NCI-H82 (cell line): ENCODE data around the gene CLDN22.
"Not testable (repeated sequence)": the region's sequence is repeated elsewhere in the genome, so short reads cannot be mapped to it uniquely, and the experiment has no call there.

Experiments used
- DNase-seq: peaks from one replicate; lab custom pipeline; 2025; lab: John Stamatoyannopoulos, UW

The CLDN22 gene

DNA sequence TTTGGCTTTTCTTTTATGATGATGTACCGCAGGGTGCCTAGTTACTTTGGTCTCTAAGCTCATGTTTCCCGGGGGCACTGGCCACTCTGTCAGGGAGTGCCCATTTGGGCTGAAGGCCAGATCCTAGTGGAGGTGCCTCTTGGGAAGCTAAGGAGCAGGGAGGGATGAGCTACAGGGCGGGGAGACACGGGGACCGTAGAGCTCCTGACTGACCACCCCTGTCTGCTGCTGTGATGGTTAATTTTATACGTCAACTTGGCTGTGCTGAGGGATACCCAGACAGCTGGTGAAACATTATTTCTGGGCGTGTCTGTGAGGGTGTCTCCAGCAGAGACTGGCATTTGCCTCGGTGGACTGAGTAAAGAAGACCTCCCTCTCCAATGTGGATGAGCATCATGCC, 27.1 kb upstream of the CLDN22 start:
- DNase-seq = no peak

DNA sequence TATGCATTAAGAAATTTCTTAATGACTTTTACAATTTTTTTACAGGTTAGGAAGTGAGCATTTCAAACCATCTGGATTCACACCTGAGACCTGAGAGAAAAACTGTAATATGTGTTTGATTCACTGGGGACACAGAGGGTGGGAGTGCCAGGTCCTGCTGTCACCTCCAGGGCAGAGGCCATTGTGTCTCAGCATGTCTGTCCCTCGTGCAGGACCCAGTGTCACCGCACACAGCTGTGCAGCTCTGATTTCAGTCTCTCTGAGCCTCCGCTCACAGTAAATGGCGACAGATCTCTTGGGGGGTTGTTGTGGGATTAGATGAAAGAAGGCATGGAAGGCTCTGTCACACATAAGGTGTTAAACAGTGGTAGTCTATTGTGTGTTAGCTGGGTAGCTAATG, 25.2 kb upstream of the CLDN22 start:
- DNase-seq = peak; percentile 3

DNA sequence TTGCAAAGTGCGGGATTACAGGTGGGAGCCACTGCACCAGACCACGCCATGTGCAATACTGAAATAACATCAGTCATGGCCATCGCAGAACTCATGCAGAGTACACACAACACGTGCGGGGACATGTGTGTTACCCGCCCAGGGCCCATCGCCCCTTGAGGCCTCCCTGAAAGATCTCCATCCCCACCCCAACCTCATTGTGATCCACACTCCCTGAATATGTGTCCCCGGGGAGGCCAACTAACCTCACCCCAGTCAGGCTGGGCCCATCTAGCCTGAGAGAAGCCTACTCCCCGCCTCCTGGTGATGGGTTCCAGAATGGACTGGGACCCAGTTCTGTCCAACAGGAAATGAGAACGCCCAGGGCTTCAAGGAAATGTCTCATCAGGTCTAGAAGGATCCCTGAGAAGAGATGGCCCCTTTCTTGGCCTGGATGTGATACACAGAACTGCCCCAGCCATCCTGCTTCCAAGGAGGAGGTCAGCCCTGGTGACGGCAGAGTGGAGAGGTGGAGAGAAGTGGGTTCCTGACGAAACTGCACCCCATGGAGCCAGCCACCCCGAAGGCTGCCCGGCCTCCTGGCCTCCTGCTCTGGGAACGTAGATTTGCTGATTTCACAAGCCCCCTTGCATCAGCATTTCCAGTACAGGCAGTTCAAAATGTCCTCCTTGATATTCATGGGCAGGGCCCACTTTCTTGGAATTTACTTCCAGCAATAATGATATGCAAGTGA, 24.6 kb upstream of the CLDN22 start:
- no peak for DNase-seq

DNA sequence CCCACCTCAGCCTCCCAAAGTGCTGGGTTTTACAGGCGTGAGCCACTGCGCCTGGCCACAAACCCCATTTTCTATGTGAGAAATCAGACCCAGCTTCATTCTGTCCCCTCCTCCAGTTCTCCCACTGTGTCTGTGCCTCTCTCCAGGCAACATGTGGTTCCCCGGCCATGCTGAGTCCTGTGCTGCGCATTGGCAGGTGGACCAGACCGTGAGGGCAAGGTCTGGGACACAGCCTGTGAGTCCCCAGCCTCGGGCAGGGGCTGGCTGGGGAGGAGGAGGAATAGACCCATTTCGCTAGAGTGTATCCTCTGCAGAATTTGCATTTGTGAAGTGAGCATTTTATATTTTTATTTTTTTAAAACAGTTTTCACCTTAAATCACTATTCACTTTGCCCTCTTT, 23.7 kb upstream of the CLDN22 start:
- DNase-seq = no peak

DNA sequence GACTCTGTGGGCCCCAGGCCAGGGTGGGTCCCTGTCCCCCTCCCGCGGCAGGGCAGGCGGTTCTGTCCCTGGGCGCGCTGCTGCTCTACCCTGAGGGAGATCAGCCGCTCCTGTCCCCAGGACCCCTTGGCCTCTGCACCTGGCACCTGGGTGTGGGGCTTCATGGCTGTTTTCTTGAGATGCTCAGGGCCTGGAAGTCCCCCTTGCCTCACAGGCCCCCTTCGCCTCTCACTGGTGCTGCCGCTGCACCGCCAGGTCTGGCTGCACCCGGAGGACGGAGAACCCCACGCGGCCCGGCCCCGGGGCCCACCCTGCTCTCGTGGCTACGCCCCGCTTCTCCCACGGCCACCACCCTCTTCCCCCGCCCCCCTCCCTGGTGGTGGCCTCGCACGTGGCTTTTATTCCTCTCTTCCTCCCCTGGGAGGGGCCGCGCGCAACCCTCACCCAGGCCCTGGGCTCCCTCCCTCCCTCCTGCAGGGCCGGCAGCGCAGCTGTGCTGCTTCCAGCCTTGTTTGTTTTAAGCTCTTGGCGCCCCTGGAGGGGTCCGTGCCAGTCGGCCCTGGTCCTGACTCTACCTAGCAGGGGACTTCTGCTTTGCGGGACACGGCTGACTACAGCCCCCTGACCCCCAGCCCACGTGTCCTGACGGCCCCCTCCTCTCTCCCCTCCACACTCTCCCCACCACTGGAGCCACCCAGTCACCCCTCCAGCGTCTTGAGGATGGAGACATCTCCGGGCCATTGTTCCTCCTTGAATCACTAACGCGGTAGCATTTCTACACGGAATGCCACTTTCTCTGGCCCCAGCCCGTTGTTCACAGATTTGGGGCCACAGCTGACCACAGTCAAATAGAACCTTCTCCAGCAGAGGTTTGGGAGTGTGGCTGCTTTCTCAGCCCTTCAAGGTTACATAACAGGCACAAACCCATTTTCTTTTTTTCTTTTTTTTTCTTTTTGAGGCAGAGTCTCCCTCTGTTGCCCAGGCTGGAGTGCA, 22.8 kb upstream of the CLDN22 start:
- DNase-seq = no peak

DNA sequence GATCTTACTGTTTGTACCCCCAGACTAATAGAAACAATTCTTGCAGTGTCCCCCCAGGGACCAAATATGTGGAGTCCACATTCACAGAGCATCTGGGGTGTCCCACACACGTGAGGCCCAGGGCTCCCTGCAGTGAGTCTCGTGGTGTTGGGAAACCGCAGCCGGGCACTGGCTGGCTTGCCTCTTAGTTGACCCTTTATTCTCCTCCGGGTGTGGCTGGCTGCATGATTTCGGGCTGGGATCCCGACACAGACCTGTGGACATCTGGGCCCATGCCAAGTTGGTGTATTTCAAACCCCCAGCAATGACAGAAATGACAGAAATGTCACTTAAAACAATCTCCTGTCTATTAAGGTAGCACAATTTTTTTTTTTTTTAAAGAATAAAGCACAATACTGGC, 17.8 kb upstream of the CLDN22 start:
- no peak for DNase-seq

DNA sequence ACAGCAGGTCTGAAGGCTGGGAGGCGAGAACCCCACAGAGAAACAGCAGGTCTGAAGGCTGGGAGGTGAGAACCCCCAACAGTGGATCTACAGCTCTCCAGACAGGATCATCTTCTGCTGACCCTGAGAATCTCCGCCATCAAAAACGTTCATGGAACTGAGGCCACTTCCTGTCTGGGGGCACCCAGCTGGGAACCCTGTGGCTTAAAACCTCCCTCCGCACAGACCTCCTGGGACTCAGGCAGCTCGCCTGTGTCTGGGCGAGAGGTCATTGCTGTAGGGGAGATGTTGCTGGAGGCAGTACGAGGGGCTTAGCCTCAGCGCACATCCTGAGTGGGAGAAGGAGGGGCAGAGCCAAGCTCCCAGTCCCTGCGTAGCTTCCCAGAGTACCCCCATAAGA, 17.3 kb upstream of the CLDN22 start:
- DNase-seq = no peak

DNA sequence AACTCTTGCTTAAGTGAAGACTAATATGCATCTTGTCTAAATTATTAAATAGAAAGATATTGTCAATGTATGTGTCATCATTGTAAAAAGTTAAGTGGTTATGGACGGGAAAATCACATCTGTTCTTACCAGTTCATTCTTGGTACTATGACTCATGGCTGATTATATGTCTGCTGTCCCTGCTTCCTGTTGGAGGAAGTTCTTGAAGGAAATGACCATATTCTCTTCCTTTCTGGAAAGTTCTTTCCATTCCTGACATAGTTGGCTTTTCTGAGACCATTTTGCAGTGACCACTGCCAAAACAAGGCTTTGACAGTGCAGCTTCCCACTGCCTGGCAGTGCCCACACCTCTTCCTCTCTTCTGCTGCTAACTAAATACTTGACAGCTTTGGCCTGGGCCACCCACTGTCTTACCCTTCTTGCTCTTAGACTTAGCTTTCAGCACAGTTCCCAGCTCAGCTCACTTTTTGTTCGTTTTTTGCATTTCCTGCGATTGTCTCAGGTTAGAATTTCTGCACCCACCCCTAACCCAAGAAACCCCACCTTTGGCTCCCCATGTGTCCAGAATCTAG, 15.4 kb upstream of the CLDN22 start:
- no peak for DNase-seq

DNA sequence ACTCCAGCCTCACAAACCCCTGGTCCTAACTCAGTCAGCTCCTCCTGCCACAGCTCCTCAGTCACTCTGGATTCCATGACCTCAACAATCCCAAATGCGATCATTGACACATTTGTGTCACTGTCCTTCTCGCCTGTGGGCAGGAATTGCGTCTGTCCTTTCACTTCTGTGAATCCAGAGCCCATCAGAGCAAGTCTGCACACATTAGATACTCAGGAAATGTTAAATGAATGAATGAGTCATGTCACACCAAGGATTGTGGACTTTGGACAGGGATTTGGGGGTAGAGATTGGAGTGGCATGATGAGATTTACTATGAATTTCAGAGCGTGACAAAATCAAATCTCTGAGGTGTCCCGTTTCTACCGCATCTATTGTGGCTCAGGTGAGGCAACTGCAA, 13.9 kb upstream of the CLDN22 start:
- no peak for DNase-seq

DNA sequence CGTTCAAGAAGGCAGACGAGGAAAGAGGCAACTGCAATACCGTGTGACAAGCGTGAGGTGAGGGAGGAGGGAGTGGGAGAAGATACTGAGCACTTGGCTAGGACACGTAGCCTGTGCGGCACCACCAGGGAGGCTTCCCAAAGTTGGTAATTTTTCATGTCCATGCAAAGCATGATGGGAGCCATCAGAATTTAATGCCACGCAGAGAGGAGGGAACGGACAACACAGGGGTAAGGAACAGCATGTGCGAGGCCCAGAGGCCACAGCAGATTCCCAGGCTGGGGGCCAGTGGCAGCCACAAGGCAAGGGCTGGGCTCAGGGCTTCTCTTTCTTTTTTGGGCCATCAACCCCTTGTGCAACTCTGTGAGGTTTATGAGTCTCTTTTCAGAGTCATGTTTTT, 13.1 kb upstream of the CLDN22 start:
- no peak for DNase-seq

DNA sequence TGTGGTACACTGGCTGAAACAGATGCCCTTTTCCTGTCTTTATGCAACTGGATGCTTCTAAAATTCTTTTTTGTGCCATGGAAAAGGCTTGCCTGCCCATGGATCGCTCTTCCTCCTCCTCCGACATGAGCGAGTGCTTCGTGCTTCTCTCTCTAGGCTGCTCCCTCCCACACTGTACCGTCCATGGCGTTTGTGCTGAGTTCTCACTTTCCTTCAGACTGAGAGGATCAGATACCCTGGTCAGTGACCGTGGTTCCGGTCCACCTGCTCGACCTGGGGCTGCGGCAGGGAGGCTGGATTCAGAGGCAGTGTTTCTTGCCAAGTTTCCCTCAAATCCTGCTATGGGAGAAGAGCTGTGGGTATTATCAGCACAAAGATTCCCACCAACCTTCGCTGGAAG, 12.4 kb upstream of the CLDN22 start:
- DNase-seq = no peak

DNA sequence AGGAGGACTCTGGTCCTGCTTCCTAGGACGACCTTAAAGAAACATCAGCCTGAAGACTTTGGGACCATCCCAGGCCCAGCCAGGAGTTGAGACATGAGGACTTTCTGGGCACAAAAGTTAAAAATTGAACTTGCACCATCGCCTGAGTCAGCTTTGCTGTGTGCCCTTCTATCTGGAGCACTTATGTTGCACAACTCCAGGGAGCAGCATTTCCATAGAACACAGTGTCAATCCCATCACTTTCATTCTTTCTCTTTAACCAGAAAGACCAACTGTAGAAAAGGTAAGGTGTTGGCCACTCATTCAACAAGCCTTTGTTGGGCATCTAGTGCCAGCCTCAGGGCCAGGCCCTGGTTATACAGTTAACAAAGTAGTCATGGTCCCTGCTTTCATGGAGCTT, 10.8 kb upstream of the CLDN22 start:
- DNase-seq = no peak

DNA sequence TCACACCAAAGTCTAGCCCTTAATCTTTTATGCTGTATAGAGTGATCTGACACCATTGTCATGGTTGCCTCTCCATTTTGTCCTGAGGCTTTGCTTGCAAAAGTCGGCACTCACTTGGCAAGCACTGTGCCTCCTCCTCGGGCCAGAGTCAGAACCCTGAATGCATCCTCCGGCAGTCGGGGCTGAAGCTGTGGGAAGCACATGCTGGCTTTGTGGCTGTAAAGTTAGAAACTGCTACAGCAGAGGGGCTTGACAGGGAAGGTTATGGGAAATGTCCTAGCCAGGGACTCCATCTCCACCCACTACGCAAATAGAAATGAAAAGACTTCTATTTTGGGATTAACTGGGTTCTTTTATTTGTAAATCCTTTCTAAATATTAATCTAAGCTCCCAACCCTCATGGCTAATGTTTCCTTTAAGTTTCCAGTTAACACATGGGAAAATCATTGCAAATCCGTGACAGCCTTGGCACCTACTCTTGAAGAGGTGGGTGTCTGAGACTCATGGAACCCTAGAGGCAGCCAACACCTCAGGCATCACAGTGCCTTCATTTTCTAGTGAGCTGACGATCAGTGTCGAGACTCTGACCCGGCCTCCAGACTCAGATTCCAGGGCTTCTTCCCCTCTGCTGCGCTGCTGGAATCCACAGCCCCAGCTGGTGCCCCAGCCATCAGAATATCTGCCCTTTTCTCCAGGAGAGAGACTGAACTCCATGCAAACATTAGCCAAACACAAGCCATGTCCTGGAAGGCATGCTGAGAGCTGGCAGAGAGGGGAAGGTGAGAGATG, 10.1 kb upstream of the CLDN22 start:
- peak; percentile 38 for DNase-seq

DNA sequence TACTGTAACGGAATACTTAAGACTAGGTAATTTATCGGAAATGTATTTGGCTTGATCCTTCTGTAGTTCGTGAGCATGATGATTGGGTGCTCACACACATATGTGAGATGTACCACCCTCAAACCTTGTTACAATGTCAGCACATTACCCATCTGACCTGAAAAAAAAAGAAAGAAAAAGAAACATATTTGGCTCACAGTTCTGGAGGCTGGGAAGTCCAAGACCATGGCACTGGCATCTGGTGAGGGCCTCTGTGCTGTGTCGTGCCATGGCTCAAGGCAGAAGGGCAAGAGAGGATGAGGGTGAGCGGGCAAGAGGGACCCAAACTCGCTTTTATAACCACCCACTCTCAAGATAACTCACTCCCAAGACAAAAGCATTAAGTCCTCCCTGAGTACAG, 9.2 kb upstream of the CLDN22 start:
- no peak for DNase-seq

DNA sequence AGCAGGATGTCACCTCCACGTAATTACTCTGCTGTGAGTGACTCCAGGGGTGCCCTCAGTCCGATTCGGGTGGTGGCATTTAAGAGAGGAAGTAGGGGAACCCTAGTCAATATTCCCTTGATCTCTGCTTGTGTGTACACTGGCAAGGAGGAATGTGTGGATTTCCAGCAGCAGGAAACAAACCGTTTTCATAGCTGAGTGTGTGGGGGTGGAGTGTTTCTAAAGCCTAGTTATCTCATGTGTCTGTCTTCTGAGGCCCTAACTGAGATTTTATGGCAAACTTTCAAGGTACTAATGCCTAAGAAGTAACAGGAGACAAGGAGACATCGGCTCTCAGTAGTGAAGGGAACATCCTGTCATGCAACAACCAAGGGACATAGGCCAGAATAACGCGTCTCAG, 8.8 kb upstream of the CLDN22 start:
- DNase-seq = no peak

DNA sequence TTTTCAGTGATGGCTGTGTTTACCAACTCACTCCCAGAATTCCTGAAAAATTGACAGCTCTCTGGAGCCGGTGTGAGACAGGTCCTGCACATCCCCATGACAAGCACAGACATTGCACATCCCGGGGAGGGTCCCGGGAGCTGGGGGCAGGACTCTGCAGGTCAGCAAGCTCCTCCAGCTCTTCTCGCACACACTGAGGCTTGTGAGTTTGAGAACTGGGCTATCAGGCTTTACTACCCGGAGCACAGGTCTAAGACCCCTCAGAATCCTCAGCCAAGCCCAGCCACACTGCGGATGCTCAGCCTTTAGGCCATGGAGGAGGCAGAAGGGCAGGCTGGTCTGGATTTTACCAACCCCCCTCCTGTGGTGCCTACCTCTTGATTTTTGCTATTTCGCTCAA, 7.8 kb upstream of the CLDN22 start:
- no peak for DNase-seq

DNA sequence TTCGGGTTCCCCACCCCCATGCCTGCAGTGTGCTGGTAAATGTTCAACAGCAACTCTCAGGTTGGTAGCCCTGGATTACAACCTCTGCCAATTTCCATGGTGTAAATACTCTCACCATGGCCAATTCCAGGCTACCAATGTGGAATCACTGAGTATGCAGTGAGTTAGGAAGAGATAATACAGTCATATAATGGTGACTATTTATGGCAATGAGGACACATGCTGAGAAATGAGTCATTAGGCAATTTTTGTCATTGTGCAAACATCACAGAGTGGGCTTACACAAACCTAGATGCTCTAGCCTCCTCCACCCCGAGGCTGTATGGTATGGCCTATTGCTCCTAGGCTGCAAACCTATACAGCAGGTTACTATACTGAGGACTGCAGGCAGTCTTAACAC, 6.8 kb upstream of the CLDN22 start:
- DNase-seq = no peak

DNA sequence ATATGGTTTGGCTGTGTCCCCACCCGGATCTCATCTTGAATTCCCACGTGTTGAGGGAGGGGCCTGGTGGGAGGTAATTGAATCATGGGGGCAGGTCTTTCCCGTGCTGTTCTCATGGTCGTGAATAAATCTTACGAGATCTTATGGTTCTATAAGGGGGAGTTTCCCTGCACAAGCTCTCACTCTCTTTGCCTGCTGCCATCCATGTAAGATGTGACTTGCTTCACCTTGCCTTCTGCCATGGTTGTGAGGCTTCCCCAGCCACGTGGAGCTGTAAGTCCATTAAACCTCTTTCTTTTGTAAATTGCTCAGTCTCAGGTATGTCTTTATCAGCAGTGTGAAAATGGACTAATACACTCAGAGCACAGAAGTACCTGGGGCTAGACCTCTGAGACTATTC, 6.3 kb upstream of the CLDN22 start:
- DNase-seq = not testable (repeated sequence)

DNA sequence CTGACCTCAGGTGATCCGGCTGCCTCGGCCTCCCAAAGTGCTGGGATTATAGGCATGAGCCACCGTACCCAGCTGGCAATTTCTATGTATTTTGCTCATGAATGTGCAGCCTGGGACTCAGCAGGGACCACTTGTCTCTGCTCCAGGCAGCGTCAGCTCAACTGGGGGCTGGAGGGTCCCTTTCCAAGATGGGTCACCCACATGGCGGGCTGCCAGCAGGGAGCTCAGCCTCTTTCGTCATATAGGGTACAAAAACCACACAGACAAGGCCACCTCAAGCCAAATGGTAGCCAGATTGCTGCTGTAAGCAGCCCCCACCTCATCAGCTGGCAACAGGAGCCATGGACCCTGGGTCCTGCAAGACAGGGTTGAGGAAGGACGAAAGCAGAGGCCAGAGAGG, 4.5 kb upstream of the CLDN22 start:
- no peak for DNase-seq

DNA sequence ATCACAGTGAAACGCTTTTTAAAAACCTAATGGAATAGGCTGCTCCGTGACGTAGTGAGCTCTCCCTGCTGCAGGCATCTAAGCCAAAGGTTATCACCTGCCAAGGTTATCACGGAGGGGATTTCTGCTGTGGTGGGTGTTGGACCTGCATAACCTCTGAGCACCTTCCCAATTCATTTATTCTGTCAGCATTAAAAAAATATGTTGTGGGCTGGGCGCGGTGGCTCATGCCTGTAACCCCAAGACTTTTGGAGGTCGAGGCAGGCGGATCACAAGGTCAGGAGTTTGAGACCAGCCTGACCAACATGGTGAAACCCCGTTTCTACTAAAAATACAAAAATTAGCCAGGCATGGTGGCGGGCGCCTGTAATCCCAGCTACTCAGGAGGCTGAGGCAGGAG, 4.0 kb upstream of the CLDN22 start:
- DNase-seq = not testable (repeated sequence)

DNA sequence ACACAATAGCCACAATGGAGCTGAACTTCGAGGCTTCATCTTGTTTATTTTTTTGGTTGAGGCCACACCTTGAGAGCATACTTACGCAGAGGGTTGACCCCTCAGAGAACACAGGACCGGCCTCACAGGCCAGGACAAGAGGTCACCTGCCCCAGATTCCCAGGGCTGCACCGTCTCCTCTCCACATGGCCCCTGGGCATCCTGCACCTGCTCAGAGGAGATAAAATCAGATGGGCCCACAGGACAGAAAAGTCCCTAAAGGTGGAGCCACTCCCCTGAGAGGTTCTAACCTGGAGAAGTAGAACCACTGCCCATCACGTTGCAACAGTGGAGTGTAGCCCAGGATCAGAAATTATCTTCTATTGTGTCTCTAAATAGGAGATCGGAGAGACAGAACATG, 3.2 kb upstream of the CLDN22 start:
- no peak for DNase-seq

DNA sequence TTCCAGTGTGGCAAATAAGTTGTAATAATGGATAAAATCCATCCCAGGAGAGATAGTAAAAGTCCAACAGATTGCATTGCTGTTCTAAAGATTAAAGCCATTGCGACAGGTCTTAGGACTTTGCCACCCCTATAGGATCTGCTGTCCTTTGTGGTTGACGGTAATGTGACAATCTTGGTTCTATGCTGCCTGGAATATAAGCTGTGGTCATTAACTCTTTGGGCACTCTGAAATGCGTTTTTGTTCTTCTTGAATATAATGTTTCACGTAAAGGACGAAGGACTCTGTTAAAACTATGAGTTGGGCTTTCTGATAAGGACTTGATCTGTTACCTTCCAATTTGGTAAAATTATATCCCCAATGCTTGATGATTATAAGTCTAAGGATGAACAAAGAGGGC, 2.2 kb upstream of the CLDN22 start, which contains the start of gene CLDN24:
Gene CLDN24, minus strand, starts transcription at position 101 of the 400 bp plus-strand sequence. Its CDS starts 0 bp downstream, at position 101.
- DNase-seq = no peak
